ENCODE measurements around the gene PSMA3. TPM values are rescaled to one million over a fixed set of nuclear protein-coding genes. Genes with fewer than 3 reads are reported as not detected.
"Not testable (repeated sequence)": the region's sequence is repeated elsewhere in the genome, so short reads cannot be mapped to it uniquely, and the experiment has no call there.

PSMA3 gene
- total and polyA plus RNA-seq, 4 donors: 104 to 140 (median 130) TPM

DNA sequence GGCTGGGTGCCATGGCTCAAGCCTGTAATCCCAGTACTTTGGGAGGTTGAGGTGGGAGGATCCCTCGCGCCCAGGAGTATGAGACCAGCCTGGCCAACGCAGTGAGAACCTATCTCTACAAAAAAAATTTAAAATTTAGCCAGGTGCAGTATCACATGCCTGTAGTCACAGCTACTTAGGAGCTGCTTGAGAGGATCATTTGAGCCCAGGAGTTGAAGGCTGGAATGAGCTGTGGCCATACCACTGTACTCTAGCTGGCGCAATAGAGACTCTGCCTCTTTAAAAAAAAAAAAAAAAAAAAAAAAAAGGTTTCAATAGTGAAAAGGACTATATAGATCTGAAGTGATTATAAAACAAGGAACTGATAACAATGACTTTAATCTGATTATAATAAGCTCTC is 13.5 kb downstream of the PSMA3 start:
- Histone ChIP-seq H3K4me3 (ENCODE audit: low read length in 2 of 2) (no peak overlapping the region), H3K27ac (ENCODE audit: low read depth in 1 of 2, low read length in 2 of 2) (no peak overlapping the region), H3K36me3 (ENCODE audit: control insufficient read depth in 1 of 2, insufficient read depth in 2 of 2, low read length in 1 of 2) (peaks cover 0 to 5% of the 10 kb centered on the region in 2 donors), H3K9me3 (ENCODE audit: control insufficient read depth, low read length) (no peaks in the 10 kb centered on the region), H3K4me1 (ENCODE audit: control insufficient read depth in 1 of 2, insufficient read depth in 2 of 2, low read length in 2 of 2) (no peaks in the 10 kb centered on the region), H3K27me3 (ENCODE audit: control insufficient read depth in 1 of 2, insufficient read depth in 2 of 2, low read length in 1 of 2) (no peaks in the 10 kb centered on the region)
- no peak for ATAC-seq (ENCODE audit: low FRiP score)
- WGBS, 2 donors: 96 to 97% methylated on average over 4 of the region's 4 CpGs
- no peak for DNase-seq
- intact Hi-C loops (cut with DNase I): no loop called here

DNA sequence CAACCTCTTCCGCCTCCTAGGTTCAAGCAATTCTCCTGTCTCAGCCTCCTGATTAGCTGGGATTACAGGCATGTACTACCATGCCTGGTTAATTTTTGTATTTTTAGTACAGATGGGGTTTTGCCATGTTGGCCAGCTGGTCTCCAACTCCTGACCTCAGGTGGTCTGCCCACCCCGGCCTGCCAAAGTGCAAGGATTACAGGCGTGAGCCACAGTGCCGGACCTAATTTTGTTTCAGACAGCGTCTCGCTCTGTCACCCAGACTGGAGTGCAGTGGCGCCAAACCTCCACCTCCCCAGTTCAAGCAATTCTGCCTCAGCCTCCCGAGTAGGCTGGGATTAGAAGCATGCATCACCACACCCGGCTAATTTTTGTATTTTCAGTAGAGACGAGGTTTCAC is 17.4 kb downstream of the PSMA3 start:
- ATAC-seq (ENCODE audit: low FRiP score); H3K9me3 ChIP-seq (ENCODE audit: control insufficient read depth, low read length); DNase-seq; intact Hi-C loops (cut with DNase I); H3K27ac ChIP-seq (ENCODE audit: low read depth in 1 of 2, low read length in 2 of 2); H3K36me3 ChIP-seq (ENCODE audit: control insufficient read depth in 1 of 2, insufficient read depth in 2 of 2, low read length in 1 of 2); H3K4me3 ChIP-seq (ENCODE audit: low read length in 2 of 2); H3K4me1 ChIP-seq (ENCODE audit: control insufficient read depth in 1 of 2, insufficient read depth in 2 of 2, low read length in 2 of 2); H3K27me3 ChIP-seq (ENCODE audit: control insufficient read depth in 1 of 2, insufficient read depth in 2 of 2, low read length in 1 of 2): not testable (repeated sequence)
- 94% methylated on average over 10 of the region's 10 CpGs for WGBS, 2 donors

DNA sequence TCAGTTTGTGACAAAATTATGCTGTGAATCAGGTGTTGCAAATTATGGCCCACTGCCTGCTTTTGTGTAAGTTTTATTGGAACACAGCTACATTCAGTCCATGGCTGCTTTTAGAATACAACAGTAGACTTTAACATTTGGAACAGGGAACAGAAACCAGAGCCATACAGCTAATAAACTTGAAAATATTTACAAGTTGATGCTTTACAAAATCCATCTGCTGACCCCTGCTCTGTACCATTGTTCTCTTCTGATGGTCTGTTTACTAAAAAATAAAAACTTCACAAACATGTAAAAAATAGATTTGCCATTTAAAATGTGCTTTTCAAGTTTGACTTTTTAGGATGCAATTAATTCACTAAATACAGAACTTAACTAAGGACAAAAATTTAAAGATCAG is 20.8 kb downstream of the PSMA3 start:
- Histone ChIP-seq H3K4me1 (ENCODE audit: control insufficient read depth in 1 of 2, insufficient read depth in 2 of 2, low read length in 2 of 2) (no peaks in the 10 kb centered on the region), H3K27me3 (ENCODE audit: control insufficient read depth in 1 of 2, insufficient read depth in 2 of 2, low read length in 1 of 2) (no peaks in the 10 kb centered on the region), H3K9me3 (ENCODE audit: control insufficient read depth, low read length) (no peaks in the 10 kb centered on the region), H3K4me3 (ENCODE audit: low read length in 2 of 2) (no peak overlapping the region), H3K36me3 (ENCODE audit: control insufficient read depth in 1 of 2, insufficient read depth in 2 of 2, low read length in 1 of 2) (peaks cover 2 to 5% of the 10 kb centered on the region in 2 donors), H3K27ac (ENCODE audit: low read depth in 1 of 2, low read length in 2 of 2) (no peak overlapping the region)
- intact Hi-C loops (cut with DNase I): no loop called here
- no peak for DNase-seq
- no peak for ATAC-seq (ENCODE audit: low FRiP score)

DNA sequence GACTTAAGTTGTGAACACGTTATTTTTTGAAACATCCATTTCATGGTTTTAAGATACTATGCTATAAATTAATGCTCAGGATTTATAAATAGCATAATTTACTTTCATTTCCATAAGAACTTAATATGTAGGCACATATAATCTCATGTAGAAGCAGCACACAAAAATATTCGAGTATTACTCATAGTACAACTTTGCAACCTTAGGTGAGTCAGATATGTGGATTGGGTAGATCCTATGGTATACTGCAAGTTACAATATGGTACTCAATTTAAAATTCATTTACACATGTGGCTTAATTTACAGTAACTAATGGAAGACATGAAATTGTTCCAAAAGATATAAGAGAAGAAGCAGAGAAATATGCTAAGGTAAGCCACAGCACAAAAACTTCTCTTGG is 26.0 kb downstream of the PSMA3 start:
- Histone ChIP-seq H3K27ac (ENCODE audit: low read depth in 1 of 2, low read length in 2 of 2) (no peak overlapping the region), H3K4me3 (ENCODE audit: low read length in 2 of 2) (no peak overlapping the region), H3K36me3 (ENCODE audit: control insufficient read depth in 1 of 2, insufficient read depth in 2 of 2, low read length in 1 of 2) (no peaks in the 10 kb centered on the region), H3K4me1 (ENCODE audit: control insufficient read depth in 1 of 2, insufficient read depth in 2 of 2, low read length in 2 of 2) (peaks cover 0 to 2% of the 10 kb centered on the region in 2 donors), H3K9me3 (ENCODE audit: control insufficient read depth, low read length) (no peaks in the 10 kb centered on the region), H3K27me3 (ENCODE audit: control insufficient read depth in 1 of 2, insufficient read depth in 2 of 2, low read length in 1 of 2) (no peaks in the 10 kb centered on the region)
- DNase-seq (no peak), ATAC-seq (ENCODE audit: low FRiP score) (no peak)
- intact Hi-C loops (cut with DNase I): no loop called here
- WGBS, 2 donors: 81 to 82% methylated on average over 2 of the region's 2 CpGs

DNA sequence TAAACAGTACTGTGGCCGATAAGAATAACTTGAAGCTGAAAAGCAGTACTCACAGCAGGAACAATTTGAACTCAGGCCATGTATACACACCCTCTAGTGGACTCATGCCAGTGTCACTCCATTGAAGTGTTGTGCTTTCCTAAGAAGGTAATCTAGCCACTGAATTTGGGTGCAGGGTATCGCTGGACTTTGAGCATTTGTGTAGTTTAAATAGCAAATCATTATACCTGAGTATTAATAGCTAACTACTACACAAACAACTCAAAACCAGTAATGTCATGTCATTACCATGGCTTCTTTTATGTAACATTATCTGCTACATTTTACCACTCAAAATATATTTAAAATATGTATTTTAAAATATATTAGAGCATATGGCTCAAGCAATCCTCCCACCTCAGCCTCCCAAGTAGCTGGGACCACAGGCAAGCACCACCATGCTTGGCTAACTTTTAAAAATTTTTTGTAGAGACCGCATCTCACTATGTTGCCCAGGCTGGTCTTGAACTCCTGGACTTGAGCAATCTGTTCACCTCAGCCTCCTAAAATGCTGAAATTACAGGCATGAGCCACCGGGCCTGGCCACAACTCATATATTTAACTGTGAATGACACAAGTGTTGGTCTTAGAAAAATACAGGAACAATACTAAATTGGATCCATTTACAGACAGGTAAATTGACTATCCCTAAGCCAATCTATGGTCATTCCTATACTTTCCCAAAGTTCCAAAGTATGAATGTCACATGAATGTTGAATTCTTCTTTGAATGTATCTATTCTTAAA is 28.1 kb downstream of the PSMA3 start:
- no peak overlapping the region for H3K4me3 ChIP-seq (ENCODE audit: low read length in 2 of 2)
- H3K27ac ChIP-seq (ENCODE audit: low read depth in 1 of 2, low read length in 2 of 2): no peak overlapping the region
- peaks cover 0 to 3% of the 10 kb centered on the region in 2 donors for H3K36me3 ChIP-seq (ENCODE audit: control insufficient read depth in 1 of 2, insufficient read depth in 2 of 2, low read length in 1 of 2)
- H3K4me1 ChIP-seq (ENCODE audit: control insufficient read depth in 1 of 2, insufficient read depth in 2 of 2, low read length in 2 of 2): peaks cover 0 to 2% of the 10 kb centered on the region in 2 donors
- ATAC-seq (ENCODE audit: low FRiP score): peak; percentile 38
- no peaks in the 10 kb centered on the region for H3K27me3 ChIP-seq (ENCODE audit: control insufficient read depth in 1 of 2, insufficient read depth in 2 of 2, low read length in 1 of 2)
- no peaks in the 10 kb centered on the region for H3K9me3 ChIP-seq (ENCODE audit: control insufficient read depth, low read length)
- no peak for DNase-seq
- WGBS, 2 donors: 47 to 56% methylated on average over 4 of the region's 4 CpGs
- intact Hi-C loops (cut with DNase I): no loop called here

DNA sequence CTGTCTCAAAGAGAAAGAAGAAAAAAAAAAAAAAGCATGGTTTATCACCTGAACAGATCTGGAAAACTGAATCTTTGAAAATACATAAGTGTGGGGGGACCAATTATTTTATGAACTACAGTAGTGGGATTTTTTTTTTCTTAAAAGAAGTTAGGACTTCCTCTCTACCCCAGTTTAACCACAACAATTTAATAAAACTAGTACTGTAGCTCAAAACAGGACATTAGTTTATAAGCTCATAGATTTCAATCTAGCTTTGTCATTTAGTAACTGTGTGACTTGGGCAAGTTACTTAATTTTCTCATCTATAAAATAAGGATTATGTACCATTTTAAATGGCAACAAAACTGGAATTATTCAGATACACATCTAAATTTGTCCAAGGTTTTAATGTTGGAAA is 30.2 kb downstream of the PSMA3 start:
- peaks cover 0 to 2% of the 10 kb centered on the region in 2 donors for H3K4me1 ChIP-seq (ENCODE audit: control insufficient read depth in 1 of 2, insufficient read depth in 2 of 2, low read length in 2 of 2)
- H3K36me3 ChIP-seq (ENCODE audit: control insufficient read depth in 1 of 2, insufficient read depth in 2 of 2, low read length in 1 of 2): peaks cover 0 to 3% of the 10 kb centered on the region in 2 donors
- H3K27me3 ChIP-seq (ENCODE audit: control insufficient read depth in 1 of 2, insufficient read depth in 2 of 2, low read length in 1 of 2): no peaks in the 10 kb centered on the region
- intact Hi-C loops (cut with DNase I): no loop called here
- H3K4me3 ChIP-seq (ENCODE audit: low read length in 2 of 2): no peak overlapping the region
- H3K9me3 ChIP-seq (ENCODE audit: control insufficient read depth, low read length): no peaks in the 10 kb centered on the region
- ATAC-seq (ENCODE audit: low FRiP score): no peak
- no peak for DNase-seq
- H3K27ac ChIP-seq (ENCODE audit: low read depth in 1 of 2, low read length in 2 of 2): no peak overlapping the region

DNA sequence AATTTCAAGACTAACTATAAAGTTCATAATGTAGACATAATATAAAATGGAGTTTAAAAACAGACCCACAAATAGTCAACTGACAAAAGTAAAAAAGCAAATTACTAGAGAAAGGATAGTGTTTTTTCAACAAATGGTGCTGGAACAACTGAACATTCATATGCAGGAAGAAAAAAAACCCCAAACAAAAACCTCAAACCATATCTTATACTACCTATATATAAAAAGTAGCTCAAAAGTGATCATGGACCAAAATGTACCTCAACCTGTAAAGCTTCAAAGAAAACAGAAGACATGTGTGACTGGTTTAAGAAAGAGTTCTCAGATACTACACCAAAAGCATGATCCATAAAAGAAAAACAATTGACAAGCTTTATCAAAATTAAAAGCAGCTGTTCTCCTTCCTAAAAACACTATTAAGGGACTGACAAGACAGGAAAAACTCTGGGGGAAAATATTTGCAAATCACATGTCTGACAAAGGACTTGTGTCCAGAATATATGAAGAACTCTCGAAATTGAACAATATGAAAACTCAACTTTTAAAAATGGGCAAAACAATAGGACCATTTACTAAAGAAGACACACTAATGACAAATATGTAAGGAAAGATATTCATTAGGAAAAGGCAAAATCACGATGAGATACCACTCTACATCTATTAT is 31.0 kb downstream of the PSMA3 start:
- H3K9me3 ChIP-seq (ENCODE audit: control insufficient read depth, low read length): no peaks in the 10 kb centered on the region
- intact Hi-C loops (cut with DNase I): no loop called here
- no peaks in the 10 kb centered on the region for H3K27me3 ChIP-seq (ENCODE audit: control insufficient read depth in 1 of 2, insufficient read depth in 2 of 2, low read length in 1 of 2)
- no peak overlapping the region for H3K27ac ChIP-seq (ENCODE audit: low read depth in 1 of 2, low read length in 2 of 2)
- no peak overlapping the region for H3K4me3 ChIP-seq (ENCODE audit: low read length in 2 of 2)
- no peak for ATAC-seq (ENCODE audit: low FRiP score)
- no peak for DNase-seq
- WGBS, 2 donors: 76 to 81% methylated on average over 2 of the region's 2 CpGs
- H3K4me1 ChIP-seq (ENCODE audit: control insufficient read depth in 1 of 2, insufficient read depth in 2 of 2, low read length in 2 of 2): peaks cover 0 to 2% of the 10 kb centered on the region in 2 donors
- peaks cover 0 to 3% of the 10 kb centered on the region in 2 donors for H3K36me3 ChIP-seq (ENCODE audit: control insufficient read depth in 1 of 2, insufficient read depth in 2 of 2, low read length in 1 of 2)

DNA sequence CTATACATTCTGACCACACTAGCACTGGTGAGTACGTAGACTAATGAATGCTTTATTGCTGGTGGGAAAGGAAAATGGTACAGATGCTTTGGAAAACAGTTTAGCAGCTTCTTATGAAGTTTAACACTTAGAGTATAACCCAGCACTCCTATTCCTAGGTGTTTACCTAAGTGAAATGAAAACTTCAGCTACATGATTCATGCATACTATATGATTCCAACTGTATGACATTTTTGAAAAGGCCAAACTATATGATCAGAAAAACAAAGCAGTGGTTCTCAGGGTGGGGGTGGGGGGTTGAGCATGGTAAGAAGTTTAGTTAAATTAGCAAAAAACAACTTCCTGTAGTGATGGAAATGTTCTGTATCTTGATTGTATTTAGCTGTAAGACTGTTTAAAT is 31.6 kb downstream of the PSMA3 start:
- Histone ChIP-seq H3K27me3 (ENCODE audit: control insufficient read depth in 1 of 2, insufficient read depth in 2 of 2, low read length in 1 of 2) (no peaks in the 10 kb centered on the region), H3K27ac (ENCODE audit: low read depth in 1 of 2, low read length in 2 of 2) (no peak overlapping the region), H3K4me1 (ENCODE audit: control insufficient read depth in 1 of 2, insufficient read depth in 2 of 2, low read length in 2 of 2) (peaks cover 0 to 4% of the 10 kb centered on the region in 2 donors), H3K36me3 (ENCODE audit: control insufficient read depth in 1 of 2, insufficient read depth in 2 of 2, low read length in 1 of 2) (peaks cover 0 to 3% of the 10 kb centered on the region in 2 donors), H3K9me3 (ENCODE audit: control insufficient read depth, low read length) (no peaks in the 10 kb centered on the region), H3K4me3 (ENCODE audit: low read length in 2 of 2) (no peak overlapping the region)
- intact Hi-C loops (cut with DNase I): no loop called here
- DNase-seq (no peak), ATAC-seq (ENCODE audit: low FRiP score) (no peak)
- WGBS, 2 donors: 65 to 76% methylated on average over 1 of the region's 1 CpG

DNA sequence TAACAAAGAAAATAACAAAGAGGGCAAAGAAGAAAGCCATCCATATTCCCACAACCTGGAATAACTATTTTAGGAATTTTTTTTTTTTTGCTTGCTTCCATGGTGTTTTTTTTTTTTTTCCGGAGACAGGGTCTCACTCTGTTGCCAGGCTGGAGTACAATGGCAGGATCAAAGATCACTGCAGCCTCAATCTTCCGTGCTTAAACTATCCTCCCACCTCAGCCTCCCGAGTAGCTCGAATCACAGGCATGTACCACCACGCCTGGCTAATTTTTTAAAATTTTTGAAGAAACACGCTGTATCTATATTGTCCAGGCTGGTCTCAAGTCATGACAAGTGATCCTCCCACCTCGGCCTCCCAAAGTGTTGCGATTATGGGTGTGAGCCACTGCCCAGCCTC is 33.5 kb downstream of the PSMA3 start:
- WGBS, 2 donors: 89 to 91% methylated on average over 8 of the region's 8 CpGs
- no peak for ATAC-seq (ENCODE audit: low FRiP score)

More for the DNA sequence above, 33.5 kb downstream of the PSMA3 start:
- intact Hi-C loops (cut with DNase I): no loop called here
- Histone ChIP-seq H3K4me1 (ENCODE audit: control insufficient read depth in 1 of 2, insufficient read depth in 2 of 2, low read length in 2 of 2) (peaks cover 1 to 5% of the 10 kb centered on the region in 2 donors), H3K36me3 (ENCODE audit: control insufficient read depth in 1 of 2, insufficient read depth in 2 of 2, low read length in 1 of 2) (peaks cover 0 to 3% of the 10 kb centered on the region in 2 donors), H3K4me3 (ENCODE audit: low read length in 2 of 2) (no peak overlapping the region), H3K27me3 (ENCODE audit: control insufficient read depth in 1 of 2, insufficient read depth in 2 of 2, low read length in 1 of 2) (no peaks in the 10 kb centered on the region), H3K9me3 (ENCODE audit: control insufficient read depth, low read length) (no peaks in the 10 kb centered on the region), H3K27ac (ENCODE audit: low read depth in 1 of 2, low read length in 2 of 2) (no peak overlapping the region)
- DNase-seq: no peak
